Activated naive CD8-positive, alpha-beta T cell treated with anti-CD3 and anti-CD28 coated beads, Interleukin-2, amount 50 U/mL, for 24 hours (primary cell): ENCODE data around the gene ZNF180.
"Not testable (repeated sequence)": the region's sequence is repeated elsewhere in the genome, so short reads cannot be mapped to it uniquely, and the experiment has no call there.

Source experiments
- ATAC-seq: fragments of 150-1000 bp; cut with Tn5 transposase; one replicate; pipeline ENCODE4 v1.10.0; 2021
- DNase-seq: peaks from one replicate; pipeline ENCODE4 v3.0.0; 2021
- H3K27ac Mint-ChIP-seq: one replicate; pipeline ENCODE4 v1.8.0; 2021; ENCODE audit warnings: mild to moderate bottlenecking, mixed read lengths
- H3K27me3 Mint-ChIP-seq: one replicate; pipeline ENCODE4 v1.8.0; 2021; ENCODE audit warnings: mixed read lengths
- H3K36me3 Mint-ChIP-seq: one replicate; pipeline ENCODE4 v1.8.0; 2021; ENCODE audit warnings: low read depth, mixed read lengths
- H3K4me1 Mint-ChIP-seq: one replicate; pipeline ENCODE4 v1.8.0; 2021; ENCODE audit warnings: mixed read lengths
- H3K4me3 Mint-ChIP-seq: one replicate; pipeline ENCODE4 v1.8.0; 2021; ENCODE audit warnings: mild to moderate bottlenecking, moderate library complexity, mixed read lengths
- H3K9me3 Mint-ChIP-seq: one replicate; pipeline ENCODE4 v1.8.0; 2021; ENCODE audit warnings: mixed read lengths

Gene ZNF180

DNA sequence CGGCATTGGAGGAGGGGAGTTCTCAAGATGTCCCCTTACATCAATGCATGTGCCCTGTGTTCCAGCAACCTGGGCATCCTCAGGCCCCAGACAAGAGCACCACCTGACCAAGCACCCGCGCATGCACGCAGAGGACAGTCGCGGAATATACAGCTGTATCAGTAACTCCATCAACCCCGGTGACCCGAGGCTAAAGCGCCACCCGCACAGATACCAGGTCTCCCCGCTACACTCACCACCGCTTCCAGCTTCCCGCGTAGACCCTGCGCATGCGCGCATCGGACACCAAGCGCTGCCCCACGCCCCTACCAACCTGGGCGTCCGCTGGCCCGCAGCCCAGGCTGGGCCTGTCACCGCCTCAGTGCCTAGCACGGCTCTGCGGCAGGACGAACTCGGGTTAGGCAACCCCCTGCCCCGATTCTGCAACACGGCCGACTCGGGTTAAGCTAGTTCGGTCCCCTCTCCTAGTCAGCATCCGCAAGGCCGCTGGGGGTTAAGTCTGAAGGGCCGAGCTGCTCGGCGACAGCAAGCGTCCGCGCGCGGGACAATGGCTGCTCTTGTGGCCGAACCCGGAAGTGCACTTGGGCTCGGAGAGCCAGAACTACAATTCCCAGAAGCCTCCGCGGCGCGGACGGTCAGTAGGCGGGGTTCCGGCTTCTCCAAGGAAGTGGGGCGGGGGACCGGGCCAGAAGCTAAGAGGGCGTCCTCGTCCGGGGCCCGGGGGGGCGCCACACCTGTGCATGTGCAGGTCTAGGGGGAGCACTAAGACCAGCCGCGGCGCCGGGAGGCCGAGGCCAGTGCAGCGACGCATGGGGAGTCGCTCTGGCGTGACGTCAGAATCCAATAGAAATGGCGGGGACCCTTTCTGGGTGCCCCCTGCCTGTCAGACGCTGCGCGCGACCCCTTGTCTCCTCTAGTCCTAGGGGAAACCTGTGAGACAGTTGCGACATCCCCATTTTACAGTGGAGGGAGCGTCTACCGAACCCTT, at the start of gene ZNF180:
Gene ZNF180 (minus strand): TSS at position 561 of the 988 bp plus-strand sequence. CDS start 3,188 bp downstream, outside the sequence.
- Mint-ChIP-seq H3K9me3 (peaks cover 65% of the 10 kb centered on the region), H3K27ac (peak within 1 kb of the TSS; percentile 89), H3K27me3 (peaks cover 7% of the 10 kb centered on the region), H3K36me3 (peaks cover 60% of the 10 kb centered on the region), H3K4me1 (peaks cover 32% of the 10 kb centered on the region), H3K4me3 (peak within 1 kb of the TSS; percentile 93)
- DNase-seq (peak; percentile 96), ATAC-seq (peak; percentile 90)

DNA sequence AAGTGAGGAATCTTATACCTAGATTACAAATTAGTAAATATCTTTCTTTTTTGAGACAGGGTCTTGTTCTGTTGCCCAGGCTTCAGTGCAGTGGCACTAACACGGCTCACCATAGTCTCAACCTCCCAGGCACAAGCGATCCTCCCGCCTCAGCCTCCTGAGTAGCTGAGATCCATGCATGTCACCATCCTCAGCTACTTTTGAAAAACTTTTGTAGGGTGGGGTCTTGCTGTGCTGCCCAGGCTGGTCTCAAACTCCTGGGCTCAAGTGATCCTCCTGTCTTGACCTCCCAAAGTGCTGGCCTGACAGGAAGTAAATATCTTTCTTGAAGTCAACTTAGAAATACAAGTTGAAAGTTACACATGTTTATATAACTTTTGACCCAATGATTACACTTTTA, 49.2 kb upstream of the ZNF180 start:
- no peak overlapping the region for H3K4me3 Mint-ChIP-seq
- no peaks in the 10 kb centered on the region for H3K4me1 Mint-ChIP-seq
- peaks cover 25% of the 10 kb centered on the region for H3K9me3 Mint-ChIP-seq
- DNase-seq (no peak), ATAC-seq (no peak)
- H3K36me3 Mint-ChIP-seq, result peaks cover 2% of the 10 kb centered on the region
- H3K27me3 Mint-ChIP-seq, result peaks cover 5% of the 10 kb centered on the region
- no peak overlapping the region for H3K27ac Mint-ChIP-seq

GRCh38 chr19:44548736-44549135, 48.4 kb upstream of the ZNF180 start:
- Mint-ChIP-seq H3K27ac (no peak overlapping the region), H3K36me3 (peaks cover 2% of the 10 kb centered on the region), H3K9me3 (peaks cover 21% of the 10 kb centered on the region), H3K4me3 (no peak overlapping the region), H3K27me3 (peaks cover 9% of the 10 kb centered on the region), H3K4me1 (no peaks in the 10 kb centered on the region)
- ATAC-seq (no peak), DNase-seq (no peak)

GRCh38 chr19:44544031-44544430, 43.7 kb upstream of the ZNF180 start:
- Mint-ChIP-seq H3K27ac (no peak overlapping the region), H3K27me3 (peaks cover 8% of the 10 kb centered on the region), H3K9me3 (peaks cover 6% of the 10 kb centered on the region), H3K4me3 (no peak overlapping the region), H3K36me3 (no peaks in the 10 kb centered on the region), H3K4me1 (no peaks in the 10 kb centered on the region)
- no peak for DNase-seq
- ATAC-seq, result no peak

GRCh38 chr19:44542671-44543070, 42.3 kb upstream of the ZNF180 start:
- Mint-ChIP-seq H3K4me1 (no peaks in the 10 kb centered on the region), H3K27ac (no peak overlapping the region), H3K4me3 (no peak overlapping the region), H3K36me3 (no peaks in the 10 kb centered on the region), H3K9me3 (peaks cover 10% of the 10 kb centered on the region), H3K27me3 (peaks cover 13% of the 10 kb centered on the region)
- ATAC-seq, result no peak
- no peak for DNase-seq

GRCh38 chr19:44540736-44541135, 40.4 kb upstream of the ZNF180 start:
- H3K4me1 Mint-ChIP-seq, result no peaks in the 10 kb centered on the region
- peaks cover 24% of the 10 kb centered on the region for H3K9me3 Mint-ChIP-seq
- ATAC-seq (no peak), DNase-seq (no peak)
- no peaks in the 10 kb centered on the region for H3K36me3 Mint-ChIP-seq
- no peak overlapping the region for H3K4me3 Mint-ChIP-seq
- H3K27me3 Mint-ChIP-seq, result peaks cover 13% of the 10 kb centered on the region
- no peak overlapping the region for H3K27ac Mint-ChIP-seq

- peaks cover 30% of the 10 kb centered on the region for H3K9me3 Mint-ChIP-seq
- DNase-seq (no peak), ATAC-seq (no peak)
- H3K4me1 Mint-ChIP-seq, result no peaks in the 10 kb centered on the region
- H3K27me3 Mint-ChIP-seq, result peaks cover 13% of the 10 kb centered on the region
- H3K27ac Mint-ChIP-seq, result no peak overlapping the region
- no peaks in the 10 kb centered on the region for H3K36me3 Mint-ChIP-seq
- H3K4me3 Mint-ChIP-seq, result no peak overlapping the region
Observed at GRCh38 chr19:44539991-44540390, 39.7 kb upstream of the ZNF180 start.

DNA sequence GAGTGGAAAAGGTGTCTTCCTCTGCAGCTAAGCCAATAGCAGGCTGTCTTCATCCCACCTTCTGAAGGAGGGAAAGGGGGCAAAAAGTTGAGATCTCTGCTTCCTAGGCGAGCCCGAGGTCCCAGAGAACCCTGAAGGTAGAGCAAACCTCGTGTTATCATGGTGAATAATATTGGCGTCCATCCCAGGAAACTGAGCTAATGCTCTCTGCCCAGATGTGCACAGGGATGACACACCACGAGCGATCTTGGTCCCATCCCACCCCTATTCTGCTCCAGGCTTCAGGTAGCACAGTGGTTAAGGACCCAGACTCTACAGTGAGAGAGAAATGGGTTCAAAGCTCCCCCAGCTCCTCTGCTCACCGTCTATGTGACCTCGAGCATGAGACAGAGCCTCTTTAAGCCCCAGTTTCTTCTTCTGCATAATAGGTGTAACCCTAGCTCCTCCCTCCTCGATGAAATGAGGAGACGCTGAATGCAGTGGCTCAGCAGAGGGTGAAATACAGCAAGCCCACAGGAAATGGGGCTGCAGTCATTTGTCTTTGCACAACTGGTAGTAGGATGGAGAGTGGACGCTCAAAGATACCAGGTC, 39.0 kb upstream of the ZNF180 start:
- Mint-ChIP-seq H3K27me3 (peaks cover 13% of the 10 kb centered on the region), H3K27ac (no peak overlapping the region), H3K36me3 (no peaks in the 10 kb centered on the region), H3K9me3 (peaks cover 30% of the 10 kb centered on the region), H3K4me3 (no peak overlapping the region), H3K4me1 (no peaks in the 10 kb centered on the region)
- DNase-seq (no peak), ATAC-seq (no peak)

GRCh38 chr19:44535361-44535760, 35.0 kb upstream of the ZNF180 start:
- H3K36me3 Mint-ChIP-seq, H3K4me1 Mint-ChIP-seq, ATAC-seq, H3K27ac Mint-ChIP-seq, DNase-seq, H3K4me3 Mint-ChIP-seq: not testable (repeated sequence)
- Mint-ChIP-seq H3K27me3 (peaks cover 15% of the 10 kb centered on the region), H3K9me3 (peaks cover 34% of the 10 kb centered on the region)

- ATAC-seq, result no peak
- no peak overlapping the region for H3K4me3 Mint-ChIP-seq
- H3K27ac Mint-ChIP-seq, result no peak overlapping the region
- DNase-seq, result no peak
- no peaks in the 10 kb centered on the region for H3K4me1 Mint-ChIP-seq
- peaks cover 17% of the 10 kb centered on the region for H3K27me3 Mint-ChIP-seq
- H3K9me3 Mint-ChIP-seq, result peaks cover 29% of the 10 kb centered on the region
- peaks cover 3% of the 10 kb centered on the region for H3K36me3 Mint-ChIP-seq
Observed at GRCh38 chr19:44532819-44533218, 32.5 kb upstream of the ZNF180 start.

- ATAC-seq (no peak), DNase-seq (no peak)
- Mint-ChIP-seq H3K9me3 (peaks cover 19% of the 10 kb centered on the region), H3K36me3 (peaks cover 3% of the 10 kb centered on the region), H3K27me3 (peaks cover 19% of the 10 kb centered on the region), H3K4me3 (no peak overlapping the region), H3K4me1 (no peaks in the 10 kb centered on the region), H3K27ac (no peak overlapping the region)
Observed at GRCh38 chr19:44530777-44531176, 30.5 kb upstream of the ZNF180 start.

DNA sequence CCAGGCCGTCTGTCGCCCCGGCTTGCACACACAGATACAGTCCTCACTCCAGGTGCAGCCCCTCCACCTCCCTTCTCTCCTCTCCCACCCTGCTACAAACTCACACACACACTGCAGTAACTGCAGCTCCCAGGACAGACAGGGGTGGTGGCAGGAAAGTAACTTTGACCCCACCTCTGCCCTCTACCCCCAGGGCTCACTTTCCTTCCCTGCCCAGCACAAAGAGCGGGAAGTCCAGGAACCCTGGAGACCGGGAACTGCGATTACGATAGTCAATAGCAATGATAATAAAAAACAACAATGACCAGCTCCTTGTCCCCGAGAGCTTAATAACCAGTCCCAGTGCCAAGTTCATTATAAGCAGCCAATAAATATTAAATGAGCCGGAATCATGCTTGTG, 29.2 kb upstream of the ZNF180 start, which contains the start of gene CEACAM20:
Gene CEACAM20 (minus strand): TSS at position 140 of the 400 bp plus-strand sequence. CDS start 166 bp downstream, outside the sequence.
- Mint-ChIP-seq H3K36me3 (peaks cover 3% of the 10 kb centered on the region), H3K27ac (no peak within 1 kb of the TSS), H3K9me3 (peaks cover 12% of the 10 kb centered on the region)

DNA sequence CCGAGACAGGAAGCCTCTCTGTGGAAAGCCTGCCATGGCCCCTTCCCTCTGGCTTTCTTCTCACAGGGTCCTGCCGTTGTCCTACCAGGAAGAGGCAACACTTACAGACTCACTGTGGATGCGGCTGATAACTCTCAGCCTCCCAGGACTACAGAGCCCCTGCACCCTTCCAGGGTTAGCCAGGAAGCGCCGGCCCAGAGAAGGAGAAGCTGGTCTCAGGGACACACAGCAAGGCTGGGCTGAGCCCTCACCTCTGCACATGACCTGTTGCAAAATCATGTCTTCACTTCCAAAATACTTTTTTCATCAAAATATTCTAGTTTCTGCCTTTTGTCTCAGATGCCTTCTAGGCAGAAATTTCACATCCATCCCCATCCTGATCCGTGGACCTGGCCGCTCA, 27.2 kb upstream of the ZNF180 start:
- H3K36me3 Mint-ChIP-seq, result peaks cover 3% of the 10 kb centered on the region
- no peak overlapping the region for H3K4me3 Mint-ChIP-seq
- no peak overlapping the region for H3K27ac Mint-ChIP-seq
- H3K27me3 Mint-ChIP-seq, result peaks cover 12% of the 10 kb centered on the region
- ATAC-seq (no peak), DNase-seq (no peak)
- no peaks in the 10 kb centered on the region for H3K4me1 Mint-ChIP-seq
- H3K9me3 Mint-ChIP-seq, result peaks cover 15% of the 10 kb centered on the region

More for the DNA sequence above, 29.2 kb upstream of the ZNF180 start, which contains the start of gene CEACAM20:
- no peak within 1 kb of the TSS for H3K4me3 Mint-ChIP-seq
- no peak for ATAC-seq
- H3K27me3 Mint-ChIP-seq, result peaks cover 19% of the 10 kb centered on the region
- DNase-seq, result no peak
- no peaks in the 10 kb centered on the region for H3K4me1 Mint-ChIP-seq

GRCh38 chr19:44525721-44526430, 25.6 kb upstream of the ZNF180 start:
- H3K9me3 Mint-ChIP-seq, result peaks cover 15% of the 10 kb centered on the region
- DNase-seq, result no peak
- H3K4me3 Mint-ChIP-seq, result no peak overlapping the region
- no peak overlapping the region for H3K27ac Mint-ChIP-seq
- ATAC-seq, result no peak
- H3K27me3 Mint-ChIP-seq, result peaks cover 10% of the 10 kb centered on the region
- H3K4me1 Mint-ChIP-seq, result no peaks in the 10 kb centered on the region
- H3K36me3 Mint-ChIP-seq, result peaks cover 3% of the 10 kb centered on the region
